ENCODE measurements around the gene ERBB4.

DNA sequence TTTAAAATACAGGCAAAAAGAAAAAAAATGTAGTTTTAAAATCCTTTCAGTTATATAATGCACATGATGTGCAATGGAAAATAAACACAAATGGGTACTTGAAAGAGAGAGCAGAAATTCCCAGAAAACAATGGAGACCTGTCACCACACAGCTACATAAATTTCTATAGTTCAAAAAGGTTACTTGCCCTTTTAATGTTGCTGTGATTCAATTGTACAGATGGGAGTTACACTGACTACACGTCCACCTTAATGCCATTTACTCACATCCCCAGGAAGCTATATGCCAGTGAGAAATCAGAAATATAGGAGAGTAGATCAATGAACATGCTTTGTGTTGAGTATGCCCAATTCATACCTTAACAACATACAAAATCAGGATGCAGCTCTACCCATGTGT lies 269.6 kb downstream of the ERBB4 start:
- TF ChIP-seq POLR2AphosphoS5 (IDR thresholded peaks at IDR 0.05) (no peak), EP300 (IDR thresholded peaks at IDR 0.05) (no peak)
- TF ChIP-seq, protein P1, sequence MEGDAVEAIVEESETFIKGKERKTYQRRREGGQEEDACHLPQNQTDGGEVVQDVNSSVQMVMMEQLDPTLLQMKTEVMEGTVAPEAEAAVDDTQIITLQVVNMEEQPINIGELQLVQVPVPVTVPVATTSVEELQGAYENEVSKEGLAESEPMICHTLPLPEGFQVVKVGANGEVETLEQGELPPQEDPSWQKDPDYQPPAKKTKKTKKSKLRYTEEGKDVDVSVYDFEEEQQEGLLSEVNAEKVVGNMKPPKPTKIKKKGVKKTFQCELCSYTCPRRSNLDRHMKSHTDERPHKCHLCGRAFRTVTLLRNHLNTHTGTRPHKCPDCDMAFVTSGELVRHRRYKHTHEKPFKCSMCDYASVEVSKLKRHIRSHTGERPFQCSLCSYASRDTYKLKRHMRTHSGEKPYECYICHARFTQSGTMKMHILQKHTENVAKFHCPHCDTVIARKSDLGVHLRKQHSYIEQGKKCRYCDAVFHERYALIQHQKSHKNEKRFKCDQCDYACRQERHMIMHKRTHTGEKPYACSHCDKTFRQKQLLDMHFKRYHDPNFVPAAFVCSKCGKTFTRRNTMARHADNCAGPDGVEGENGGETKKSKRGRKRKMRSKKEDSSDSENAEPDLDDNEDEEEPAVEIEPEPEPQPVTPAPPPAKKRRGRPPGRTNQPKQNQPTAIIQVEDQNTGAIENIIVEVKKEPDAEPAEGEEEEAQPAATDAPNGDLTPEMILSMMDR (IDR thresholded peaks at IDR 0.05), result no peak
